HK-2 (cell line): Measurements from ENCODE around the gene CTNNBL1.

ENCODE experiments used
- DNase-seq: peaks from one replicate; pipeline ENCODE4 v3.0.0-alpha.2; 2018; ENCODE audit not compliant: unreplicated experiment

Gene CTNNBL1

DNA sequence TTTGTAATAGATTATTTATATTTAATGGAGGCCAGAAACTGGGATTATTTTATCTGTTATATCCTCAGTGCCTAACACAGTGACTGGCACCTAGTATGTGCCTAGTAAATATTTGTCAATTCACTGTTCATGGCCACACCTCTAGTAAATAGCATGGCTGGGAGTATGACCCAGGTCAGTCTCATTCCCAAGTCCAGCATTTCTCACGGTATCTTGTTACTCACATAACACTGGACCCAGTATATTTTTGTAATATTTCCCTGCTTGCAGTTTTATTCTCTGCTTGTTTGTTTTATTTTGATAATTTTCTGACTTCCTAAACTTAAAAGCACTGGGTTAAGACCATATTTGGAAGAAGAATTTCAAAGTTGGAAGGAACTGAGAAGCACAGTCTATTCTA is 47.7 kb downstream of the CTNNBL1 start:
- DNase-seq, result no peak

DNA sequence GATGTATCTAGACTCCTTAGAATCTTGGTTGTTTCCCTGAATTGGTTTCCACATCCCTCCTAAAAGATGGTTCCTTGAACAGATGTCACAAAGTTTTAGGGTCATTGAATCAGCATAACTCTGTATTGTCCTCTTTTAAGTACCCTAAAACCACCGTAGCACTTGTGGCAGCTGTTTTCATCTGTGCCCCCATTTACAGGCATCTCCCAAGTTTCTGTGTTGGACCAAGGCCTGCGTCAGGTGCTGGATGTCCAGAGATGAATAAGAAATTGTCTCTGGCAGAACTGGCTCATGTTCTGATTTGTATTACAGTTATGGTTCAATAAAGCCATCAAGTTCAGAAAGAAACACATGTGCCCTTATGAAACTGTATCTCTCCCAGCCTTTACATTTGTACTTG is 48.3 kb downstream of the CTNNBL1 start:
- DNase-seq, result no peak

DNA sequence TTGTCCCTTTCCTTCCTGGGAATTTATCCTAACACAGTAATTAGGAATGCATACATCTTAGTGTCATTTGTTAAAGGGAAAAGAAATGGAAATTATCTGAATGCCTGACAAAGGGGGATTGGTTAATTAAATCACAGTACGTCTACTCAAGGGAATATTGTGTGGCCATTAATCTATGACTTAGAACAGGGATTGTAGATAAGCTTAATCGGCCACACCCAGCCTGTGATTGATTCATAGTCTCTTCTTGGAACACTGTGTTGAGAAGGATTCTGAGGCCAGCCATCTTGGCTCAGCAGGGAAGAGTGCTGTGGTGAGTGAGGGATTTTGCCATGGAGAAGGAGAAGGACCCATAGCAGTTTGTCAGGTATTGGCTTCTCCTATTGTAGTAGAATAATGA is 50.5 kb downstream of the CTNNBL1 start:
- no peak for DNase-seq

DNA sequence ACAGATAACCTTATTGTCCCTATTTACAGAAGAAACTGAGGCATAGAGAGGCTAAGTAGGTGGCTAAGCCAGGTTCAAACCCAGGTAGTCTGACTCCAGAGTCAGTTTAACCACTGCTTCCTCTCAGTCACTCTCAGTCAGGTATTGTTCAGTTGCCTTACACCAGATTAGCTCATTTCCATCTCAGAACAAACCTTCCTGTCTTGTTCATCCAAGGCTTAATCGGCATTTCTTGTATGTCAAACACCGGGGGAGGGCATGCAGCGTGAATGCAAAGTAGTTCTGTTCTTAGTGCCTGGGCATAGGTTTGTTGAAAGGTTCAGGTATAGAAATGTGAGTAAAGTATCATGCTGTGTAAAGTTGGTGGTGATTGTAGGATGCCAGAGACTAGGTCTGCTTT is 51.7 kb downstream of the CTNNBL1 start:
- no peak for DNase-seq

DNA sequence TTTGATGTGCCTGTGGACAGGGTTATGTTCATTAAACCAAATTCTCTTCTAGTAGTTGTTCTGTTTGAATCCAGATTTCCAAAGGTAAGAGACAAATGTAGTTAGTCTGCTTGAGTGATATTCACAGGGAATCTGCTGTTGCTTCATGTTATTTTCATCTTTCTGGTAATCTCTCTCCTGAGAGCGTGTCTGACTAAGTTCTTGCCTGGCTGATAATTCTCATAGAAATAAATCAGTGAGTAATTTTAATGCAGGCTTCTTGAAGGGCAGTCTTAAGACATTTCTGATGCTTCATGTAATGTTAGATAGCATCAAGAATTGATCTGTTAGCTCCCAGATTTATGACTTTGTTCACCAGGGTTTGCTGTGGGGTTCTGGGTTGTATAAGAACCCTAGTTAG is 54.2 kb downstream of the CTNNBL1 start:
- DNase-seq, result no peak

DNA sequence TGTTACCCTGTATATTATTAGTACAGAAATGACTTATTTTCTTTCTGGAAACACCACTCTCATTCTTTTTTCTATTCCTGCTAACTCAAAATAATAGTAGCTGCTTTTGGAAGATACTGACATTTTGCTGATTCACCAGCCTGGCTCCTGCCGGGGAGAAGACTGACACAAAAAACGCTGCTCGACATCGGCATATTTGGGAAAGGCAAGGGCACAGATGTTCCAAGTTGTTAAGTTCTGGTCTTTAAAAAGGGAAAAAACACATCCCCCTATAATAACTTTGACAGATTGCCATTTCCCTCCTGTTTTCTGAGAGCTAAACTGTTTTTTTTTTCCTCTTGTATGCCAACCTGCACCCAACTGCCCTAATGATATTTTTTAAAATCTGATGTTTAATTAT is 55.4 kb downstream of the CTNNBL1 start:
- no peak for DNase-seq

DNA sequence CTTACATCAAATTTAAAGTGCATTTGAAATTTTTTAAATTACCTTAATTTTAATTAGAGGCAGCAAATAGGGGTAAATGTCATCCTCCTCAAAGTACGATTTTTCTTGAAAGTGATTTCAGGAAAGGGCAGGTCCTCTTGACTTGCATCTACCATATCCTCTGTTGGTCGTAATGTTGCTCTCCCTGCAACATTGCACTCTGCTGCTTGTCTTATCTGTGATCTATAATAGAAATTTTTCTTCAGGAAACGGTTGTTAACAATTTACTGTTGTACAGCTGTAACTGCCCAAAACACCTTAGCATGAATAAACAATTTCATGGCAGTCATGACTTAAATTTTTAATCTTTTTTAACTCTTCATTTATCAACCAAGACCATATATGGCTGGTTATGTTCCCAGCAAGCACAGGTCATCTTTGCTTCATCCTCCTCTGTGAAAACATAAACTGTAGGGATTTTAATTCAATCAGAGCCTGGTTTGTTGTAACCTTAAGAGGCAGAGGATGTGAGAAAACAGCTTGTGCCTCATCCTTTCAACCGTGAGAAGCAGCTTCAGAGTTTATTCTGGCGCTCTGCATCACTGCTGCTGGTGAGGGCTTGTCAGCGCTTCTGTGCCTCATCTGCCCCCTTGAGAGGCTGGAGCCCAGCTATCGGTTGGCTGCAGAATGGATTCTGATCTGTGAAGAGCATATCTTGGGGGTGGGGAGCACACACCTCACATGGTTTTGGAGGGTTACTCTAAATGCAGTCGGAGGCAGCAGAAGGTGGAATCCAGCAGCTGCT is 56.0 kb downstream of the CTNNBL1 start:
- no peak for DNase-seq

DNA sequence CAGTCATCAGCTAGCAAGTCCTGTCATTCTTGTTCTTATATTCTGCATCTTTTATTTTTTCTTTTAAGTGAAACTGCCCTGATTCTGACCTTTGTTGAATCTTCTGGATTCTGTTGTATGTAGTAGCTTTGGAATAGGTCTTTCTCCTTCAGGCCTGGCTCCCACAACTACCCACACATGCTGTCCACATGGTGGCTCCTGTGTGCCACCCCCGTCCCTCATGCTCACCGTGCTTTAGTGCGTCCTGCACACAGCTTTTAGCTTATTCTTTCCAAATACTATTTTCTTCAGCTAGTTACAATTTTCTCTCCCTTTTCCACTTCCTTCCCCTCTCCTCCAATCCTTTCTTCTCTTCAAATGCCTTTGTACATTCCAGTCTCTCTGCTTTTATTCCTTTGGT is 61.8 kb downstream of the CTNNBL1 start:
- no peak for DNase-seq

DNA sequence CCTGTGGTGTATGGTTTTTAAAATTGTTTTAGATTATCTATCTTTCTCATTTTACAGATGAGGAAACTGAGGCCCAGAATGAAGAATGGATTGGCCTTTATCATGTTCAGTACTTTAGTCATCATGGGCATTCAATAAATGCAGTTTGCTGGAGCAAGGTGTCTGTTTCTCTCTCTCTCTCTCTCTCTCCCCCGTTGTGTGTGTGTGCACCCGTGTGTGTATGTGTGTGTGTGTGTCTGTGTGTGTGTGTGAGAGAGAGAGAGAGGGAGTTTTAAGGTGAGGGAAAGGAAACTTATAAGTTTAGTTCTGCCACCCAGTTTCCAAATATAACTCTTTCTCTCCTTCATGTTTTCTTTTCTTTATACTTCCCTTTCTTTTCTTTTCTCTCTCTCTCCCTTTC is 62.4 kb downstream of the CTNNBL1 start:
- DNase-seq, result no peak

DNA sequence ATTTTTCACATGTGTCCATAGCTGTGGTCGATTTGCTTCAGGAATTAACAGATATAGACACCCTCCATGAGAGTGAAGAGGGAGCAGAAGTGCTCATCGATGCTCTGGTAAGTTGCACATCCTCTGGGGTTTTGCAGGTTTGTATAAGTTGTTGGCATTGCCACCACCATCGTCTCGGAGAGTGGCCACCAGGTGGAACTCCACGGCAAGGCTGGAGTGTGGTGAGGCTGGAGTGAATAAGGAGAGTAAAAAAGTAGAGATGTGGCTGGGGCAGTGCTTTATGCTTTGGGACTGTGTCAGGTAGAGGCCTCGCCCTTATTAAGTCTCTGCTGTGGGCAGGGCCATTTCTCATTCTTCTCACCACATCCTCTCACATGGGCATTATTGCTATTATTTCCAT is 63.7 kb downstream of the CTNNBL1 start:
- DNase-seq, result no peak

DNA sequence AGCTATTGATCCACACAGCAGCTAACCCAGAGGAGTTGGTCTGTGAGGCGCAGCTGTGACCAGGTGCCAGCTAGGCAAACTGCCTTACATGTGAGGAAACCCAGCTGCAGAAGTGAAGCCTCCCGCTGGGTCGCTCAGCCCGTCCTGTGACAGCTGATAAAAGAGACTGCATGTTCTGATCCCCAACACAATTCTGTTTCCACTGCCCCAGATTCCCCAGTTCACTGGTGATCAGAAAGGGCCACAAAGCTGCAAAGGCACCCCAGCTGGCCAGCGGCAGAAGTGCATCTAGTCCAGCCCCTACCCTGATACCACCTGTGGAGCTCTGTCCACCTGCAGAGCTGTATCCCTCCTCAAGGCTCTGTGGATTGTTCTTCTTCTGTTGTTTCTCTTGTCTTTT is 64.5 kb downstream of the CTNNBL1 start:
- DNase-seq, result no peak

DNA sequence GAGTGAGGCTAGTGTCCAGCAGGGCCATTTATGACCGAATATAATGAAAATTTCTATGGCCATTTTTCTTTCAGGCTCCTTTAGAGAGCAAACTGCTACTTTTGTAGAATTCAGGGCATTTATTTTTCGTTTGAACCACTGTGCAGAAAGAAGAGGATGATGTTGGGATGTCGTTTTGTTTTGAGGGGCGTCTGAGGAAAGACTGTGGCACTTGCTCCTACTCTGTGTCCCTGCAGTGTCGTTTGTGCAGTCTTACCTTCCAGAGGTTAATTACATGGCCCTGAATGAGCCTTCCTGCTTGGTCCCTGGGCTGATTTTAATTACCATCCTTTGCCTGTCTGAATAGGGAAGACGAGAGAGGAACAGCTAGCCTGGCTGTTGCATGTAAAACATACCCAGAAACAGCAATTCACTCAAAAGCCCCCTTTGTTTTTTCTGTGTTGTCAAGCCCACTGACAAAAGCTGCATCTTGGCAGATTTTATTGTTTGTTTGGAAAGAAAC is 65.3 kb downstream of the CTNNBL1 start:
- DNase-seq, result no peak

DNA sequence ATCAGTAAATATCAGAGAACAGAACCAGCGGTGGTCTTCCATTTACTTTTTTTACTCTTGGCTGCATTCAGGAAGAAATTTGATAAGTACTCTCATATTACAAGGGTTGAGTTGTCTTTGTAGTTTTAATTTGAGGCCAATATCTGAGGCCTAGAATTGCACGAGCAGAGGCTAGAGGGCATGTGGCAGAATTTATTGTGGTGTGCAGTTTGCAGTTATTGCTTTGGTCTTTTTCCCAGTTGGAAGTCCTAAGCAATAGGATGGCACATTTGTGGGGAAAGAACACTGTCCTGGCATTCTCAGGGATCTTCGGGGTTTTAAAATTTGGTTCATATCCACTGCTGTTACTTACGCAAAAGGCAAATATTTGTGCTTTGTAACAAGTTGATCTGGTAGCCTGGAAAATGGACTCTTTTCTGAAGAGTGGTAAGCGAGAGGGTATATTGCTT is 66.0 kb downstream of the CTNNBL1 start:
- DNase-seq, result no peak

DNA sequence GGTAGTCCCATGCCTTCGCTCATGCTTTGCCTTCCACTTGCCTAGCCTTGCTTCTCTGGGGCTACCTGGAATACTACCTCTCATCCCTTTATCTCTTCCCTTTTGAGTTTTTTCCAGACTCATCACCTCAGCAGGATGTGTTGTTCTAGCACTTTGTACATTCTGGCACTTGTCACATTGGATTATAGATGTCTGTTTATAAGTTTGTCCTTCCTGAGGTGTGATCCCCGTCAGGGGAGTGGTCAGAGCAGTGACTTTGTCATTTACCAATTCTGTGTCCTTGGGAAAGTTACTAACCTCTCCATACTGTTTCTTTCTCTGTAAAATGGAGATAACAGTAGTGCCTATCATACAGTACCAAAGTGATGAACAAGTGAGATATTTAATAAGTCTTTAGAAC is 66.5 kb downstream of the CTNNBL1 start:
- no peak for DNase-seq

DNA sequence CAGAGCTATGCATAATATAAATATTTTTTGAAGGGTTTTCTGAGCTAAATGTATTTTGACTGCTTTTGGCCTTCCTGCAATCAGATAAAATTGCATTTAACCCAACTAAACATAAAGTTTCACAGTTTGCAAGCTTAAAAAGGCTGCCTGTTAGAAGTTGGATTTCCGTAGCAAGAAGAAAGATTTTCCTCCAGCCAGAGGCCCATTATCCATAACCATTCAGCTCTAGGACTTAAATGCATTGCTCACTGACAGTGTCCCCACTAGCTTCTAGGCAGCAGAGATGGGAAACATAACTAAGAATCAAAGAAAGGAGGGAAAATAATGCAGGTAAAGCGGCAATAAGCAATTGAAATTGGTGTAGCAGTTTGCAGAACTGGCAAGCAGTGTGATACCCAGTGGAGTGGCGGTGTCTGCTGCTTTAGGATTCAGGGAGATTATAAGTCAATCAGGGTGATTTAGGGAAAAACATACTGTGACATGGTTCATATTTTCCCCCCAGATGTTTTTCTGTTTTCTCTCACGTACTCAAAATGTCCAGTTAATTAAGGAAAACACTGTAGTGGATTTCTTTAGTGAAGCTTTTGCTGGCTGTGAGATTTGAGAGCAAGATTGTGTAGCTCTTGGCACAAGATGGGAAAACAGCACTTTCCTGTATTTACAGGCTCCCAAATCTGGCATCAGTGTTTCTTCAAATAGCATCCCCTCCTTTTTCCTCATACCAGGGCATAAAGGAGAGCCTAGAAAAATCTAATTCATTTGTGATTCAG is 69.1 kb downstream of the CTNNBL1 start:
- DNase-seq, result no peak

DNA sequence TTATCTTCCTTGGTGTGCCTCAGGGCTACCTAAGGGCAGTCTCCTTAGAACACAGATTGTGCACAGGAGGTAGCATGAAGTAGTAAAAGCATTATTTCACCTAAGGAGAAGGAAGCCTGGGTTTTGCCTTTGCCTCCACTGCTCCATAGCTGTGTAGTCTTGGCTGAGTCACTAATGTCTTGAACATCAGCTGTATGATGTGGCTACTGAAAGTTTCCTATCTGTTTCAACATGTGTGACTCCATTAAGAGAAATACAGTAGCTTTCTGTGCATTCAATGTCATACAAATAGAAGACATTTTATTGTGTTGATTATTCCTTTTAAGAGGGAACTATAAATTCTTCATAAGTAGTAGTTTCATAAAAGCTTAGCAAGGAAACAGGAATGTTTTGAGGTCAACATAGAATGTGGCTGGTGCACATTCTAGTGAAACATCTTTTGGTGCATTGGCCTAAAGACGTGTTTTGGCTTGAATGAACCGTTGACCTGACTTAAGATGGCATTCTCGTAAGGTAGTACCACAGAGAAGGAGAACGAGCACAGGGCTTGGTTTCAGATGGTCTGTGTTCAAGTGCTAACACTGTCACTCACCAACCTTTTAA is 70.6 kb downstream of the CTNNBL1 start:
- no peak for DNase-seq

DNA sequence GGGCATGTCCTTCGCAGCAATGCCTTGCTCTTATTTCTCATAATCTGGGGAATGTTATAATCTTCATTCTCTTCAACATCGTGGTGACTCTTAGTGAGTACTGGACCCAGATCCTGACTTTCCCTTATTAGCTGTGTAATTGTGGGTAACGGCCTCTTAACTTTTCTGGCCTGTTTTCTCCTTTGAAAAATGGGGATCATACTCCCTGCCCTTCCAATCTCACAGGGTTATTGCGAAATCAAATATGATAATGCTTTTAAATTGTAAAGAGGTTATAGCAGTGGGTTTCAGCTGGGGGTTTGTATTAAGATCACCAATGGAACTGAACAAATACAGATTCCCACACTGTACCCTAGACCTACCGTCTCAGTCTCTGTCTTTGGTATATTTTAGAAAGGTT is 77.1 kb downstream of the CTNNBL1 start:
- no peak for DNase-seq

DNA sequence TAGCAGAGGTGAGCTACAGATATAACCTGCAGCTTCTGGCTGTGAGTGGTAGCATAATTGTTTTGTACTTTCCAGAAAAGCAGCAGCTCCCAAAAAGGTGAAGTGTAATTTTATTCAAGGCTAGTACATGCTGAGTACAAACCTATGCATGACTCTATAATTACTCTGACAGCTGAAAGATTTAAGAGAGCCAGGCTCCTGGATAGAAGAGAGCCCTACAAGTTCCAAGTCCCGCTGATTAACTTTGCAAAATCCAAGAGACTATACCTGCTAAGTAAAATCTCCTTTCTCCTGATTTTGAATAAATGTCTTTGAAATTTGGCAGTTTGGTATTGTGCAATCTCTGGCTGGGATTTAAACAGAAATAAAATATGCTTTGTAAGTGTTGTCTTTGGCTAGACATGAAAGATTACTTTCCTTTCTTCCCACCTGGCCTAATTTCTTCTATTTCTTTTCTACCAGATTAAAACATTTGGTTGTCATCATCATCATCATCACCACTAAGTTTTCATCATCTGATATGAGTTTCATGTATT is 79.5 kb downstream of the CTNNBL1 start:
- no peak for DNase-seq

DNA sequence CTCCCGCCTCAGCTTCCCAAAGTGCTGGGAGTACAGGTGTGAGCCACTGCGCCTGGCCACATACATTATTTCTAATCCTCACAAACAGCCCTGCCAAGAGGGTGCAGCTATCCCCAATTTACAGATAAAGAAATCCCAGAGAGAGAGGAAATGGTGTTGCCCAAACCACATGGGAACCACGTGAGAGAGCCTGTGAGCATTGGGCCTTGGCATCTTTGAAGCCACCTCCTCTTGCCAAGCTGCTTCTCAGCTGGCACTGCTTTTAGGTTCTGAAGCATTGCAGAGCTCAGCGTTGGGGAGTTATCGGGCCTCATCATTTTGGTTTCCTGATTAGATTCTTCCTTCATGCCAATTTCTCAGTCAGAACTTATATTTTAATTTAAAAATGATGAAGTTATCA is 80.3 kb downstream of the CTNNBL1 start:
- no peak for DNase-seq

DNA sequence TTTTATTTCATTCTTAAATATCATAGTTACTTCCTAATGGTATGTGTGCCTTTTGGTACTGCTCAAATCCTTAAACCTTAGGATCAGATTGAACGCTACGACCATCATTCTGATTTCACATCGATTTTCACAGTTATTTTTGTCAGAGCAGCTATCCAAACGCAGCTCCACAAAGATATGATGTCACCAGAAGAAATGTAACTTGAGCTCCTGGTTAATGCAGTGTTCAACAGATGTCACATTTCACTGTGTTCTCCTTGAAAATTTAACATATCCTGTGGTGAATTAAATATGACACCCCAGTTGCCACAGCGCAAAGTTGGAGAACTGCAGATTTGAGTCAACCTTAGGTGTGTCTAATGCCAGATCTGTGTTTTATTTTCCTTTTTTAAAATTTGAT is 81.4 kb downstream of the CTNNBL1 start:
- no peak for DNase-seq

DNA sequence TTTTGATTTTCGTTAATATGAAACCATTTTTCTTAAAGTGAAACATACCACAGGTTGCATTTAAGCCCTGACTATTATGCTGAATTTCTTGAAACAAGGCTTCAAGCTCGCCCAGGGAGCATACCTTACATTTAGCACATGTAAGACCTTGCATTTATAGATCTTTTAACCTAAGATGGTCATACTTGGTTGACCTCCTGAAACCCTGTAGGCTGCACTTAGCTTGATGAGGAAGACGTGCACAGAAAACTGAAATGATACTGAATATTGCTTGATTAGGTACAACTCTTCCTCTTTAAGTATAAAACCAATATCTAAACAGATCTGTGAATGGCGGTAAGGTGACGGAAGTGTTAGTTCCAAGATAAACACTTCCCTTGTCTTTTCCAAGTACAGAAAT is 82.2 kb downstream of the CTNNBL1 start:
- DNase-seq, result no peak

DNA sequence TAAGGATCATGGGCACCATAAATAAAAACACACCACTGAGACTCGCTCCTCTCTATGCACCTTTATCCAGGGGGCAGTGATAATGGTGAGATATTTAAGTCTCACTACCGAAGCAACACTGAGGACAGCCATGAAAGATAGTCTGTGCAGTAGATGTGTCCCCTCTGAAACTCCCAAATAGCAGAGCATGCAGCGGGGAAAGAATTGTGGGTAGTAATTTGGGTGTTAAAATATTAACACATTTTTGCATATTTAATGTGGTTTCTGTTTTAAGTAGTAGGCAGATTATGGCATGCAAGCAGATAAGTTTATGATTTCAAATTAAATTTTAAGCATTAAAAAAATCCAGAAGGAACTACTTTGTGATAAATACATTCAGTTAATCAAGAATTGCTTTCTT is 82.7 kb downstream of the CTNNBL1 start:
- DNase-seq, result no peak
